Cardiac septum (tissue), 1 donor: Measurements from ENCODE around the gene TAS2R39. TPM values are rescaled to one million over a fixed set of nuclear protein-coding genes. Genes with fewer than 3 reads are reported as not detected.

ENCODE experiments used
- DNase-seq: peaks from one replicate; pipeline ENCODE4 v3.0.0-alpha.2; 2020; ENCODE audit warnings: low spot score
- intact Hi-C: fragments of 100-400 bp; cut with DNase I; formaldehyde crosslinking; loops from one replicate; pipeline ENCODE4 v1.14.0; 2022
- total RNA-seq: library from RNA; stranded (reverse); fragmentation: NEBNext Ultra II Directional; extraction: Animal tissue kit (Norgen Biotek cat#: 25700); gene quantifications from one replicate; pipeline ENCODE4 v1.2.1, GENCODE V29; 2021
- donor health status: DM: no; HTN: no; CAD: no.

Gene TAS2R39
- total RNA-seq, 1 donor from 2014 or later = not detected

- no peak for DNase-seq
- intact Hi-C loops = loop anchor here (1.0 to 5.0 kb wide), 2 partner anchors 207 to 363 kb away; no protein-coding TSS in a partner anchor
Observed at GRCh38 chr7:143214789-143215679, 31.8 kb downstream of the TAS2R39 start.

- DNase-seq = no peak
- intact Hi-C loops = loop anchor here (5.0 kb wide), 1 partner anchor 364 kb away; no protein-coding TSS in a partner anchor
Observed at GRCh38 chr7:143216151-143216550, 32.9 kb downstream of the TAS2R39 start.

GRCh38 chr7:143216686-143217085 lies 33.5 kb downstream of the TAS2R39 start:
- intact Hi-C loops = loop anchor here (5.0 kb wide), 1 partner anchor 364 kb away; no protein-coding TSS in a partner anchor
- DNase-seq = no peak

- intact Hi-C loops = loop anchor here (5.0 kb wide), 1 partner anchor 366 kb away; no protein-coding TSS in a partner anchor
- no peak for DNase-seq
Observed at GRCh38 chr7:143217806-143218205, 34.6 kb downstream of the TAS2R39 start.

- intact Hi-C loops = no loop called here
- no peak for DNase-seq
Observed at GRCh38 chr7:143221286-143221685, 38.1 kb downstream of the TAS2R39 start.

- DNase-seq = no peak
- intact Hi-C loops = no loop called here
Observed at GRCh38 chr7:143221737-143222136, 38.5 kb downstream of the TAS2R39 start, which contains the start of gene TAS2R40. TSS of gene TAS2R40 (plus strand) at chr7:143222037. CDS start at chr7:143222079, 42 bp downstream.

GRCh38 chr7:143222782-143223181 lies 39.6 kb downstream of the TAS2R39 start:
- peak; percentile 87 for DNase-seq
- intact Hi-C loops = no loop called here

- intact Hi-C loops = no loop called here
- DNase-seq = no peak
Observed at GRCh38 chr7:143223784-143224183, 40.6 kb downstream of the TAS2R39 start.

GRCh38 chr7:143225047-143225446 lies 41.8 kb downstream of the TAS2R39 start:
- intact Hi-C loops = no loop called here
- DNase-seq = no peak

GRCh38 chr7:143227806-143228205 lies 44.6 kb downstream of the TAS2R39 start:
- intact Hi-C loops = no loop called here

GRCh38 chr7:143229054-143229790 lies 46.0 kb downstream of the TAS2R39 start:
- no peak for DNase-seq
- intact Hi-C loops = no loop called here

More at GRCh38 chr7:143227806-143228205, 44.6 kb downstream of the TAS2R39 start:
- no peak for DNase-seq

GRCh38 chr7:143230602-143231457 lies 47.6 kb downstream of the TAS2R39 start:
- intact Hi-C loops = no loop called here
- no peak for DNase-seq

Other genes starting within 250 kb of the TAS2R39 start
- gene TRPV5, start 249.7 kb upstream of the TAS2R39 start, total RNA-seq = not detected
- gene LLCFC1, start 243.9 kb upstream of the TAS2R39 start, total RNA-seq = not detected
- 0.57 TPM for gene KEL, start 221.1 kb upstream of the TAS2R39 start, total RNA-seq
- gene OR9A2, start 156.3 kb upstream of the TAS2R39 start, total RNA-seq = not detected
- gene OR6V1, start 131.1 kb upstream of the TAS2R39 start, total RNA-seq = not detected
- gene PIP, start 51.3 kb upstream of the TAS2R39 start, total RNA-seq = not detected
- not detected for gene TAS2R40, start 38.6 kb downstream of the TAS2R39 start, total RNA-seq
- gene GSTK1, start 80.0 kb downstream of the TAS2R39 start, total RNA-seq = 208 TPM
- gene TMEM139, start 101.5 kb downstream of the TAS2R39 start, total RNA-seq = 6.9 TPM
- gene CASP2, start 104.9 kb downstream of the TAS2R39 start, total RNA-seq = 12.6 TPM
- gene CLCN1, start 132.7 kb downstream of the TAS2R39 start, total RNA-seq = not detected
- gene FAM131B, start 179.3 kb downstream of the TAS2R39 start, total RNA-seq = 0.19 TPM
- 126 TPM for gene ZYX, start 197.9 kb downstream of the TAS2R39 start, total RNA-seq
- gene EPHA1, start 225.4 kb downstream of the TAS2R39 start, total RNA-seq = not detected